Measurements from ENCODE around the gene AP2B1.

AP2B1 gene

GRCh38 chr17:35630530-35631148 is 43.5 kb downstream of the AP2B1 start:
- no peak for DNase-seq (ENCODE audit: low read depth)

GRCh38 chr17:35641032-35641431 is 53.9 kb downstream of the AP2B1 start:
- DNase-seq (ENCODE audit: low read depth): no peak

- DNase-seq (ENCODE audit: low read depth): no peak
Observed at GRCh38 chr17:35645923-35646322, 58.8 kb downstream of the AP2B1 start.

GRCh38 chr17:35651467-35651866 is 64.3 kb downstream of the AP2B1 start:
- DNase-seq (ENCODE audit: low read depth): no peak

GRCh38 chr17:35653619-35654361 is 66.7 kb downstream of the AP2B1 start:
- DNase-seq (ENCODE audit: low read depth): no peak

- DNase-seq (ENCODE audit: low read depth): no peak
Observed at GRCh38 chr17:35655303-35655702, 68.2 kb downstream of the AP2B1 start.

- DNase-seq (ENCODE audit: low read depth): no peak
Observed at GRCh38 chr17:35660902-35661301, 73.8 kb downstream of the AP2B1 start.

GRCh38 chr17:35664685-35665084 is 77.6 kb downstream of the AP2B1 start:
- DNase-seq (ENCODE audit: low read depth): no peak

GRCh38 chr17:35665662-35666061 is 78.5 kb downstream of the AP2B1 start:
- DNase-seq (ENCODE audit: low read depth): no peak

GRCh38 chr17:35666070-35666469 is 78.9 kb downstream of the AP2B1 start:
- no peak for DNase-seq (ENCODE audit: low read depth)

GRCh38 chr17:35666967-35667532 is 79.9 kb downstream of the AP2B1 start:
- DNase-seq (ENCODE audit: low read depth): no peak

GRCh38 chr17:35668802-35669201 is 81.7 kb downstream of the AP2B1 start:
- no peak for DNase-seq (ENCODE audit: low read depth)

GRCh38 chr17:35674552-35674951 is 87.4 kb downstream of the AP2B1 start:
- no peak for DNase-seq (ENCODE audit: low read depth)

GRCh38 chr17:35676441-35676840 is 89.3 kb downstream of the AP2B1 start:
- no peak for DNase-seq (ENCODE audit: low read depth)

- no peak for DNase-seq (ENCODE audit: low read depth)
Observed at GRCh38 chr17:35679007-35679682, 92.0 kb downstream of the AP2B1 start.

- DNase-seq (ENCODE audit: low read depth): no peak
Observed at GRCh38 chr17:35683591-35683990, 96.5 kb downstream of the AP2B1 start.

- peak; percentile 5 for DNase-seq (ENCODE audit: low read depth)
Observed at GRCh38 chr17:35684055-35684802, 97.1 kb downstream of the AP2B1 start.

GRCh38 chr17:35692512-35693210 is 105.5 kb downstream of the AP2B1 start:
- DNase-seq (ENCODE audit: low read depth): no peak

- no peak for DNase-seq (ENCODE audit: low read depth)
Observed at GRCh38 chr17:35693662-35694061, 106.5 kb downstream of the AP2B1 start.

GRCh38 chr17:35694906-35695305 is 107.8 kb downstream of the AP2B1 start:
- DNase-seq (ENCODE audit: low read depth): no peak

- DNase-seq (ENCODE audit: low read depth): no peak
Observed at GRCh38 chr17:35695613-35696012, 108.5 kb downstream of the AP2B1 start.

GRCh38 chr17:35698800-35699199 is 111.7 kb downstream of the AP2B1 start:
- DNase-seq (ENCODE audit: low read depth): no peak
